T-helper 1 cell (primary cell): ENCODE results near the gene NFS1.
"Not testable (repeated sequence)": the region's sequence is repeated elsewhere in the genome, so short reads cannot be mapped to it uniquely, and the experiment has no call there.

Experiments
- DNase-seq, 5 donors: peaks; one replicate each; pipeline ENCODE4 v3.0.0-alpha.2; 2012 to 2020

NFS1 gene

GRCh38 chr20:35706591-35707529 lies 7.7 kb upstream of the NFS1 start:
- DNase-seq, result not testable (repeated sequence)

- DNase-seq, result not testable (repeated sequence)
Observed at GRCh38 chr20:35705894-35706293, 6.7 kb upstream of the NFS1 start.

GRCh38 chr20:35704514-35705261 lies 5.5 kb upstream of the NFS1 start:
- DNase-seq, result no peak

- DNase-seq, result no peak
Observed at GRCh38 chr20:35702824-35703695, 3.9 kb upstream of the NFS1 start.

- DNase-seq, result no peak
Observed at GRCh38 chr20:35702051-35702823, 3.1 kb upstream of the NFS1 start.

- no peak for DNase-seq
Observed at GRCh38 chr20:35700625-35701148, 1.5 kb upstream of the NFS1 start.

GRCh38 chr20:35699957-35700624 lies 939 bp upstream of the NFS1 start:
- DNase-seq, result no peak

GRCh38 chr20:35698298-35699126 lies 640 bp downstream of the NFS1 start:
- DNase-seq, result no peak

- no peak for DNase-seq
Observed at GRCh38 chr20:35697696-35698297, 1.4 kb downstream of the NFS1 start.

GRCh38 chr20:35695978-35696377 lies 3.2 kb downstream of the NFS1 start:
- DNase-seq, result no peak

- no peak for DNase-seq
Observed at GRCh38 chr20:35695245-35695749, 3.9 kb downstream of the NFS1 start.

- no peak for DNase-seq
Observed at GRCh38 chr20:35690265-35690664, 8.9 kb downstream of the NFS1 start.

GRCh38 chr20:35686872-35687271 lies 12.3 kb downstream of the NFS1 start:
- not testable (repeated sequence) for DNase-seq

- DNase-seq, result not testable (repeated sequence)
Observed at GRCh38 chr20:35685368-35685767, 13.8 kb downstream of the NFS1 start.

GRCh38 chr20:35681960-35682359 lies 17.2 kb downstream of the NFS1 start:
- no peak for DNase-seq

- DNase-seq, result no peak
Observed at GRCh38 chr20:35680452-35681183, 18.5 kb downstream of the NFS1 start.

GRCh38 chr20:35674921-35675320 lies 24.2 kb downstream of the NFS1 start:
- no peak for DNase-seq

- no peak for DNase-seq
Observed at GRCh38 chr20:35673884-35674283, 25.3 kb downstream of the NFS1 start.

GRCh38 chr20:35669681-35670080 lies 29.5 kb downstream of the NFS1 start:
- no peak for DNase-seq
